PC-9 (cell line): ENCODE results near the gene WDCP.
"Not testable (repeated sequence)": the region's sequence is repeated elsewhere in the genome, so short reads cannot be mapped to it uniquely, and the experiment has no call there.

Source experiments
- CTCF ChIP-seq: fragments of 200-600 bp; sonication (generic); conservative IDR thresholded peaks from 2 replicates; pipeline ENCODE4 v1.6.1; 2017; ENCODE audit warnings: mixed run types, antibody characterized with exemption, mild to moderate bottlenecking, moderate library complexity
- EZH2 ChIP-seq: fragments of 200-600 bp; sonication (generic); IDR thresholded peaks from 2 replicates; pipeline ENCODE4 v1.8.0; 2017; ENCODE audit warnings: antibody characterized with exemption, low read depth

- TF ChIP-seq CTCF, EZH2: not testable (repeated sequence)
Observed at GRCh38 chr2:24043133-24043532, 4.1 kb downstream of the WDCP start.
